GM19455 (cell line): ENCODE results near the gene CHIT1.

Experiments used
- ATAC-seq: cut with Tn5 transposase; IDR thresholded peaks from one replicate; pipeline ENCODE4 v1.9.1; 2021; ENCODE audit not compliant: unreplicated experiment

The CHIT1 gene

GRCh38 chr1:203176273-203177035, 53.0 kb downstream of the CHIT1 start:
- ATAC-seq = no peak

GRCh38 chr1:203175827-203176241, 53.6 kb downstream of the CHIT1 start:
- ATAC-seq = no peak

- no peak for ATAC-seq
These were observed 54.1 kb downstream of the CHIT1 start, which contains the start of gene MYBPH for GRCh38 chr1:203175237-203175826. Gene MYBPH, minus strand, starts transcription at chr1:203175826. Its CDS starts 71 bp downstream, at chr1:203175755.

GRCh38 chr1:203174324-203174985, 55.0 kb downstream of the CHIT1 start:
- ATAC-seq = no peak

GRCh38 chr1:203173566-203173965, 55.9 kb downstream of the CHIT1 start:
- ATAC-seq = peak; percentile 61

- no peak for ATAC-seq
These were observed 56.4 kb downstream of the CHIT1 start for GRCh38 chr1:203173011-203173555.

- ATAC-seq = no peak
These were observed 57.1 kb downstream of the CHIT1 start for GRCh38 chr1:203172184-203173010.

GRCh38 chr1:203171341-203172183, 57.9 kb downstream of the CHIT1 start:
- no peak for ATAC-seq

- no peak for ATAC-seq
These were observed 58.7 kb downstream of the CHIT1 start for GRCh38 chr1:203170625-203171330.

- no peak for ATAC-seq
These were observed 59.5 kb downstream of the CHIT1 start for GRCh38 chr1:203169770-203170520.

- ATAC-seq = no peak
These were observed 60.5 kb downstream of the CHIT1 start for GRCh38 chr1:203168991-203169390.

- ATAC-seq = no peak
These were observed 61.2 kb downstream of the CHIT1 start for GRCh38 chr1:203168256-203168786.

- no peak for ATAC-seq
These were observed 61.6 kb downstream of the CHIT1 start for GRCh38 chr1:203167913-203168200.

GRCh38 chr1:203167026-203167912, 62.2 kb downstream of the CHIT1 start:
- no peak for ATAC-seq

GRCh38 chr1:203166192-203166940, 63.1 kb downstream of the CHIT1 start:
- no peak for ATAC-seq
